ENCODE data around the gene AMH.

DNA sequence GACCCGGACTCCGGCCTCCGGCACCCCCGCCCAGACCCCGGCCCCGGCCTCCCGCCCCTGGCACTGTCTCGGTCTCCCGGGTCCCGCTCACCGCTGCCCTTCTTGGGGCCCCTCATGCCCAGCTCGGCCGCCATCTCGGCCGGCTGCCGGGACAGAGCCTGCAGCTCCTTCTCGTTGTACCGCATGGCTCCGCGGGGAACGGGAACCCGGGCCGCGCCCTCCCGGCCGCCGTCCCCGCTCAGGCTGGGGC is 13.1 kb upstream of the AMH start:
- TF ChIP-seq, protein P1, sequence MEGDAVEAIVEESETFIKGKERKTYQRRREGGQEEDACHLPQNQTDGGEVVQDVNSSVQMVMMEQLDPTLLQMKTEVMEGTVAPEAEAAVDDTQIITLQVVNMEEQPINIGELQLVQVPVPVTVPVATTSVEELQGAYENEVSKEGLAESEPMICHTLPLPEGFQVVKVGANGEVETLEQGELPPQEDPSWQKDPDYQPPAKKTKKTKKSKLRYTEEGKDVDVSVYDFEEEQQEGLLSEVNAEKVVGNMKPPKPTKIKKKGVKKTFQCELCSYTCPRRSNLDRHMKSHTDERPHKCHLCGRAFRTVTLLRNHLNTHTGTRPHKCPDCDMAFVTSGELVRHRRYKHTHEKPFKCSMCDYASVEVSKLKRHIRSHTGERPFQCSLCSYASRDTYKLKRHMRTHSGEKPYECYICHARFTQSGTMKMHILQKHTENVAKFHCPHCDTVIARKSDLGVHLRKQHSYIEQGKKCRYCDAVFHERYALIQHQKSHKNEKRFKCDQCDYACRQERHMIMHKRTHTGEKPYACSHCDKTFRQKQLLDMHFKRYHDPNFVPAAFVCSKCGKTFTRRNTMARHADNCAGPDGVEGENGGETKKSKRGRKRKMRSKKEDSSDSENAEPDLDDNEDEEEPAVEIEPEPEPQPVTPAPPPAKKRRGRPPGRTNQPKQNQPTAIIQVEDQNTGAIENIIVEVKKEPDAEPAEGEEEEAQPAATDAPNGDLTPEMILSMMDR (conservative IDR thresholded peaks at IDR 0.05; ENCODE audit: low read length): no peak
- no peak for TF ChIP-seq EZH2phosphoT487 (IDR thresholded peaks at IDR 0.05; ENCODE audit: borderline replicate concordance, low read depth, low read length)
